A549 (cell line): ENCODE results near the gene FILIP1L.

Source experiments
- SMC3 ChIP-seq: fragments of >200 bp; sonication (Bioruptor Twin); formaldehyde crosslinking; IDR thresholded peaks from 3 replicates; pipeline ENCODE4 v1.6.1; 2018; ENCODE audit warnings: inconsistent platforms
- TF ChIP-seq, protein P1 (sequence below): fragments of >200 bp; sonication (Bioruptor Twin); formaldehyde crosslinking; IDR thresholded peaks from 3 replicates; pipeline ENCODE4 v1.5.1; 2016

DNA sequence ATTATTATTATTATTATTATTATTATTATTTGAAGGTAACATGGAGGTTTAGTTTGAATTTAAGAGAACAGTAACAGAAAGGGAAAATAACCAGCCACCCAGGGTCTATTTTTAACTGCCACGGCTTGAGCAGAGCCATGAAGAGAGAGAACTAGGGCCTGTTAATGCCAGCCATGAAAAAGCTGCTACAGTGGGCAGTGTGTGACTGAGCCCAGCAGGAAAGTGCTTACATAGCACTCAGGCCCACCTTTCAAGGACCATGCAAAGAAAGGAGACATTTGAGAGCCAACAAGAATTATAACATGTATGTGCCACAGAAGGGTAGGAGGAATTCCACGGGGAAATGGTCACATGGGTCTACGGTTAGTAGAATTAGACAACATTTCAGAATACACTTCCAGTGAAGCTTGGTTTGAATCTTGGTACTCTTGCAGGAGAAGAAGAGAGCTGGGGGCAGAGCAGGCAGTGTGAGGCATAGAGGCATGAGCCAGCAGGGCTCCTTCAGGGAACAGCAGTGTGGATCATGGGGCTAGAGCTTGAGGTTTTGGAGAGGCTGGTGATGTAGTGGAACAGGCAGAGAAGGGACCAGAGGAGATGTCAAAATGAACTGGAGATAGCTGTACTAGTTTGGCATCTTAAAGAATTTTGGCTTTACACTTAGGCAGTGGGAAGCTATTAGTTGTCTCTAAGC is 155.9 kb downstream of the FILIP1L start:
- TF ChIP-seq, protein P1, sequence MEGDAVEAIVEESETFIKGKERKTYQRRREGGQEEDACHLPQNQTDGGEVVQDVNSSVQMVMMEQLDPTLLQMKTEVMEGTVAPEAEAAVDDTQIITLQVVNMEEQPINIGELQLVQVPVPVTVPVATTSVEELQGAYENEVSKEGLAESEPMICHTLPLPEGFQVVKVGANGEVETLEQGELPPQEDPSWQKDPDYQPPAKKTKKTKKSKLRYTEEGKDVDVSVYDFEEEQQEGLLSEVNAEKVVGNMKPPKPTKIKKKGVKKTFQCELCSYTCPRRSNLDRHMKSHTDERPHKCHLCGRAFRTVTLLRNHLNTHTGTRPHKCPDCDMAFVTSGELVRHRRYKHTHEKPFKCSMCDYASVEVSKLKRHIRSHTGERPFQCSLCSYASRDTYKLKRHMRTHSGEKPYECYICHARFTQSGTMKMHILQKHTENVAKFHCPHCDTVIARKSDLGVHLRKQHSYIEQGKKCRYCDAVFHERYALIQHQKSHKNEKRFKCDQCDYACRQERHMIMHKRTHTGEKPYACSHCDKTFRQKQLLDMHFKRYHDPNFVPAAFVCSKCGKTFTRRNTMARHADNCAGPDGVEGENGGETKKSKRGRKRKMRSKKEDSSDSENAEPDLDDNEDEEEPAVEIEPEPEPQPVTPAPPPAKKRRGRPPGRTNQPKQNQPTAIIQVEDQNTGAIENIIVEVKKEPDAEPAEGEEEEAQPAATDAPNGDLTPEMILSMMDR: no peak
- no peak for TF ChIP-seq SMC3
